NCI-H524 (cell line): Measurements from ENCODE around the gene ACACB.

ENCODE experiments used
- DNase-seq, 2 experiments: peaks; one replicate each; lab custom pipeline; 2025; lab: John Stamatoyannopoulos, UW

ACACB gene

GRCh38 chr12:109301643-109302168, 185.3 kb downstream of the ACACB start:
- DNase-seq: no peak

- peak in 1 of 2 experiments; percentile 20 for DNase-seq
Measured at GRCh38 chr12:109302358-109302757, 186.0 kb downstream of the ACACB start.

DNA sequence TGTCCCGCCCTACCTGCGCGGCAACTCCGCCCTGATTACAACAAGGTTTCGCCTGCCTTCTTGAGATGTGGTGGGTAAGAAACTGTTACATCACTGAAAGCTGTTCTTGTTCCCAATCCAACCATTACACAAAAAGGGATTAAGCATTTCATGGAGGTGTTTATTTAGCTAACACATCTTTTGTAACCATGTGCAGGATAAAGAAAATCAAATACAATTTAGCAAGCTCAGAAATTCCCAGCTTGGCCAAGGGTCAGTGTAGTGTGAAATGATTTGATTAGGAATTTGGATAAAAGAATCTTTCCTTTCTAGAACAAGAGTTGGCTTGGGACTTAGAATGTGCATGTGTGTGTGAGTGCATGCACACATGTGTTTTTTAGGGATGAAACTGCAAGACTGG, 186.4 kb downstream of the ACACB start:
- DNase-seq: no peak

GRCh38 chr12:109304485-109304884, 188.1 kb downstream of the ACACB start:
- DNase-seq: peak in 1 of 2 experiments; percentile 62

GRCh38 chr12:109305547-109305946, 189.2 kb downstream of the ACACB start:
- no peak for DNase-seq

DNA sequence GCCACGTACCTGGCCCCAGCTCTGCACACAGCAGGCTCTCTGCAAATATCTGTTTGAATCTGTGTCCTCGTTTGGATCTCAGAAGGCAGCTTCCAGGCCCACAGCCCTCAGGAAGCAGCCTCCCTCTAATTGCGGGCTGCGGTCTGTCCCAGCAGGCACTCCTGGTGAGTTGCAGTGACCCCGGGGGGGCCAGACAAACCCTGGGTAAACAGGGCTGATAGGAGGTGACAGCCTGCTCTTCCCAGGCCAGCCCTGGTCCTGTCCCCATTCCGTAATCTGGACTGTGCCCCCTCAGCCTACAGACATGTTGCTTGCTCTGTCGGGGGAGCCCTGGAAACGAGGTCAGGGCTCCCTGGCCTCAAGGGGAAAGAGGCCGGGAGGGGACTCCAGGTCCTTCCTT, 190.7 kb downstream of the ACACB start:
- no peak for DNase-seq

GRCh38 chr12:109308534-109309380, 192.4 kb downstream of the ACACB start, which contains the start of gene FOXN4:
FOXN4 (minus strand) TSS chr12:109309284; CDS start chr12:109308321, 963 bp downstream.
- peak in 1 of 2 experiments; percentile 58 for DNase-seq

DNA sequence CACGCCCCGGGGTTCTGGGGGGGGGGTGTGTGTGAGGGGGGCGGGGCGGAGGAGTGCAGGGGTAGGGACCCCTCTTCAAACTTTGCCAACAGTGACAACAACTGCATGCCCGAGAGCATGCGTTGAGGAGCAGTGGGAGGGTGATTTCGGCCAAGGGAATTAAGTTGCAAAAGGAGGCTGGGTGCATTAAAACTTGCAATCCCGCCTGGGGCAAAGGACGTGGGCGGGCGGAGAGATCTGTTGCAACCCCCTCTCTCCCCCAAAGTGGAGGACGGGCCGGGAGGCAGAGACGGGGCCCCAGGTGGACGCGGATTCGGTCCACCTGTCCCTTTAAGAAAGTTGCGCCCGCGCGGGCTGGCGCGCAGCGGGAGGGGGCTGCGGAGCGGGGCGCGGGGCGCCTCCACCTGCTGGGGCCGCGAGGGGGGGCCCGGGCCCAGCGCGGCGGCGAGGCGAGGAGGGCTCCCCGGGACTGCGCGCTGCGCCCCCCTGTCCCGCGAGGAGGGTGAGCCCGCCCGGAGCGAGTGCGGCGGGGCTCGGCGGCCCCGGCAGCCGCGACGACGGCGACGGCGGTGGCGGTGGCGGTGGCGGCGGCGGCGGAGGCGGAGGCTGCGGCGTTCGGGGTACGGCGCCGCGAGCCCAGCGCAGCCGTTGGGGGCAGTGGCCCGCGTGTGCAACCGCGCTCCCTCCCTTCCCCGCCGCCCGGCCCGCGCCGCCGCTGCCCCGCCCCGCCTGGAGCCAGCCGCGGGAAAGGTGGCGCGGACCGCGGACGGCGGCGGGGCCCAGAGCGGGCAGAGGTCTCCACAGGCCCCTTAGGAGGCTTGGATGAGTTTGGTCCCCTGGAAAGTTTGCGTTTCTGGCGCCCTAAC, 193.2 kb downstream of the ACACB start:
- peak in 1 of 2 experiments; percentile 58 for DNase-seq

- peak; percentile 34 to 57 for DNase-seq
Measured at GRCh38 chr12:109310247-109311125, 194.1 kb downstream of the ACACB start.
